HEK293T (cell line): ENCODE measurements around the gene HAVCR2.

Experiments used
- ELF4 ChIP-seq: fragments of 450-650 bp; IDR thresholded peaks from 2 replicates; pipeline ENCODE4 v1.6.1; 2017; ENCODE audit warnings: antibody characterized with exemption
- FOXA1 ChIP-seq: fragments of 450-650 bp; IDR thresholded peaks from 2 replicates; pipeline ENCODE4 v1.6.1; 2016; ENCODE audit warnings: mild to moderate bottlenecking
- FOXK2 ChIP-seq: fragments of 450-650 bp; IDR thresholded peaks from 2 replicates; pipeline ENCODE4 v1.6.1; 2016; ENCODE audit warnings: mild to moderate bottlenecking

DNA sequence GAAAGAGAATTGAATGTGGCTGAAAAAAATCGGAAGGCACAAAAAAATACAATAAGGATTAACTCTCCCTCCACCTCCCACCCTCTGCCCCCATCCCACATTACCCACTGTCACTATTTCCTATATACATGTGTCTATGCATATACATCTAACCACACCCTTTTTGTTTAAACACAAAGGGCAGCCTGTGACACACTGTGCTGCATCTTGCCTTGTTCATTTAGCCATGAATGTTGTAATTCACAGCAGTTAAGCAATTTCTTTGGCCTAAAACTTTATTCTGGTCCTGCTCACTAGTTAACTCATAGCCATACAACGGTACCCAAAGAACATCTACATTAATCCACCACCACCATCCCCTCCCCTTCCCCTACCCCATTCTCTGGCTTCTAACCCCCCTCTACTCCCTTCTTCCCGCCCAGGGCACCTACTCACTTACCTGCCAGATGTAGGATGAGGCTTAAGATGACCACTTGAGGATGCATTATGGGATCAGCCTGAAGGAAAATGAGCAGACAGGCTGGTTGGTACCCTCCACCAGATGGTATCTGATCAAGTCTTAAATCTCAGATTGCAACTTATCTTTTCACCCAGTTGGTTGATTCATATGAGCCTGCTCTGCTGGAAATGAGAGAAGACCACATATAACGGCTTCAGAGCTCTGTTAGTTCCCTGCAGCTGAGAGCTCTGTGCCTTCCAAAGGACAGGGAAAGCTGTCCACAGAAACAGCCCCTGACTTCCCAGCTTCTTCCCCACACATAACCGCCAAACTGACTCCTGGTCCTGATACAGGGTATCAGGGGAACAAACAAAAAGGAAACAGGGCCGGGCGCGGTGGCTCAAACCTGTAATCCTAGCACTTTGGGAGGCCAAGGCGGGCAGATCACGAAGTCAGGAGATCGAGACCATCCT lies 51.1 kb downstream of the HAVCR2 start:
- TF ChIP-seq ELF4 (no peak), FOXA1 (no peak), FOXK2 (no peak)
